GM12878 (cell line): Measurements from ENCODE around the gene IQCC. TPM values are rescaled to one million over a fixed set of nuclear protein-coding genes. Genes with fewer than 3 reads are reported as not detected.

Experiments
- ATAC-seq: fragments of 200-7000 bp; cut with Tn5 transposase; 3 replicates; pipeline ENCODE4 v1.9.1; 2020; ENCODE audit warnings: mild to moderate bottlenecking, moderate library complexity
- BruUV-seq: library from RNA; stranded (reverse); fragments of 400-500 nt; replicated peaks from 2 replicates; lab custom pipeline; 2021; lab: Mats Ljungman, UMichigan
- CTCF ChIA-PET: fragments of 300-600 bp; sonication (Branson Sonifier 250); formaldehyde crosslinking; extraction: SDS; loops from one replicate; lab custom pipeline; 2021; ENCODE audit warnings: inconsistent platforms; lab: Yijun Ruan, JAX
- POLR2A ChIA-PET: fragments of 350-600 bp; formaldehyde crosslinking; extraction: SDS; loops from one replicate; lab custom pipeline; 2021; ENCODE audit warnings: inconsistent platforms; lab: Charles Lee
- RAD21 ChIA-PET: fragments of 300-600 bp; sonication (Branson Sonifier 250); formaldehyde crosslinking; loops from one replicate; lab custom pipeline; 2023; ENCODE audit warnings: antibody characterized with exemption; ENCODE audit not compliant: unreplicated experiment; lab: Charles Lee
- SMC1A ChIA-PET: fragments of 300-600 bp; sonication (Branson Sonifier 250); formaldehyde crosslinking; loops from one replicate; lab custom pipeline; 2023; ENCODE audit not compliant: unreplicated experiment, uncharacterized antibody; lab: Charles Lee
- DNase-seq: peaks from one replicate; pipeline ENCODE4 v3.0.0-alpha.2; 2011; ENCODE audit warnings: low read depth, low spot score
- FAIRE-seq: peaks from 3 replicates; lab custom pipeline; 2011; peaks lifted over from hg19 to GRCh38; lab: Jason Lieb, UNC
- H2AFZ ChIP-seq: 2 replicates; pipeline ENCODE4 v1.6.0; 2011; ENCODE audit warnings: low read depth, low read length, control low read depth; ENCODE audit not compliant: control insufficient read depth
- H3K27ac ChIP-seq: 2 replicates; pipeline ENCODE4 v1.5.1; 2011; ENCODE audit warnings: control low read depth; ENCODE audit not compliant: control insufficient read depth, insufficient read depth
- H3K27me3 ChIP-seq, 2 experiments: replicated peaks in 1 of 2; 2 replicates each; pipeline versions ENCODE4 v1.6.0 to v1.6.1; 2011; ENCODE audit warnings: low read length in 1 of 2; ENCODE audit not compliant: control insufficient read depth in 2 of 2, insufficient read depth in 2 of 2
- H3K36me3 ChIP-seq, 2 experiments: 2 replicates each; pipeline ENCODE4 v1.5.1; 2011; ENCODE audit warnings: low read length in 1 of 2; ENCODE audit not compliant: control insufficient read depth in 2 of 2, insufficient read depth in 2 of 2
- H3K4me1 ChIP-seq: 2 replicates; pipeline ENCODE4 v1.6.1; 2011; ENCODE audit warnings: mild to moderate bottlenecking, low read length, moderate library complexity, mixed read lengths; ENCODE audit not compliant: control insufficient read depth, insufficient read depth
- H3K4me2 ChIP-seq: 2 replicates; pipeline ENCODE4 v1.6.0; 2011; ENCODE audit warnings: control low read depth; ENCODE audit not compliant: control insufficient read depth, insufficient read depth
- H3K4me3 ChIP-seq: fragments of 200-600 bp; sonication (generic); 2 replicates; pipeline ENCODE4 v1.5.1; 2016
- H3K79me2 ChIP-seq: 2 replicates; pipeline ENCODE4 v1.6.0; 2011; ENCODE audit warnings: low read length; ENCODE audit not compliant: control insufficient read depth, insufficient read depth
- H3K9ac ChIP-seq: 2 replicates; pipeline ENCODE4 v1.8.0; 2011; ENCODE audit warnings: low read length, control low read depth, mixed read lengths; ENCODE audit not compliant: control insufficient read depth, insufficient read depth
- H3K9me3 ChIP-seq: replicated peaks from 3 replicates; pipeline ENCODE4 v1.5.1; 2011; ENCODE audit warnings: mild to moderate bottlenecking, low read length; ENCODE audit not compliant: control insufficient read depth, insufficient read depth
- H4K20me1 ChIP-seq: 2 replicates; pipeline ENCODE4 v1.6.0; 2011; ENCODE audit not compliant: control insufficient read depth, insufficient read depth
- CBX5 ChIP-seq: sonication (generic); IDR thresholded peaks from 2 replicates; pipeline ENCODE4 v1.6.1; 2016; ENCODE audit warnings: low read depth, moderate library complexity, mild to moderate bottlenecking, inconsistent platforms
- KLF5 ChIP-seq: fragments of 450-650 bp; IDR thresholded peaks from 2 replicates; pipeline ENCODE4 v1.6.1; 2014; ENCODE audit warnings: mild to moderate bottlenecking; ENCODE audit not compliant: partially characterized antibody
- LARP7 ChIP-seq: fragments of 450-650 bp; IDR thresholded peaks from 2 replicates; pipeline ENCODE4 v1.6.1; 2017; ENCODE audit warnings: mild to moderate bottlenecking
- POLR2A ChIP-seq: IDR thresholded peaks from 2 replicates; pipeline ENCODE4 v1.6.1; 2011; ENCODE audit warnings: low read depth, mild to moderate bottlenecking, low read length
- RAD21 ChIP-seq: IDR thresholded peaks from 2 replicates; pipeline ENCODE4 v1.6.1; 2011; ENCODE audit warnings: mild to moderate bottlenecking, low read depth, low read length, moderate library complexity; ENCODE audit not compliant: insufficient read depth
- RB1 ChIP-seq: fragments of 450-650 bp; formaldehyde crosslinking; IDR thresholded peaks from 2 replicates; pipeline ENCODE4 v1.6.1; 2017; ENCODE audit warnings: mild to moderate bottlenecking, borderline replicate concordance
- ZNF207 ChIP-seq: fragments of 450-650 bp; IDR thresholded peaks from 2 replicates; pipeline ENCODE4 v1.6.1; 2014; ENCODE audit warnings: antibody characterized with exemption, mild to moderate bottlenecking, borderline replicate concordance
- WGBS: methylation state at CpG from one replicate; pipeline ENCODE4 v1.1.6; 2016; ENCODE audit warnings: low lambda C conversion rate; ENCODE audit not compliant: insufficient replicate concordance, insufficient coverage; ENCODE audit errors: missing lambda C conversion rate; 5-methylcytosine and 5-hydroxymethylcytosine counted together
- in situ Hi-C: fragments of 300-500 bp; cut with MboI; formaldehyde crosslinking; loops from 9 replicates; pipeline ENCODE4 v1.14.3; 2018; ENCODE audit warnings: mixed read lengths
- intact Hi-C: fragments of 100-400 bp; cut with micrococcal nuclease; formaldehyde crosslinking; loops from one replicate; pipeline ENCODE4 v1.14.2; 2022; ENCODE audit not compliant: unreplicated experiment
- polyA plus RNA-seq, 11 experiments: library from polyadenylated mRNA; depleted of rRNA in 4 of 11; unstranded in 6 of 11; stranded (reverse) in 5 of 11; fragments of >200 nt; fragmentation: Nextera tagmentation in 4 of 11; fragmentation: Illumina TruSeq in 1 of 11; extraction: Ambion mirVana in 4 of 11; extraction: Trizol in 1 of 11; gene quantifications; 1 replicate in 1 of 11; 2 replicates in 10 of 11; pipeline versions ENCODE4 v1.2.1 to v1.2.3, GENCODE V29; 2011 to 2016; ENCODE audit warnings: inconsistent platforms in 2 of 11, missing spikeins in 2 of 11, low read depth in 1 of 11
- total RNA-seq, 4 experiments: library from RNA; depleted of rRNA in 3 of 4; stranded (reverse); fragments of >200 nt in 3 of 4; fragmentation: Illumina TruSeq in 1 of 4; extraction: Trizol in 1 of 4; gene quantifications; 2 replicates each; pipeline versions ENCODE4 v1.2.1 to v1.2.3, GENCODE V29; 2013 to 2021

Gene IQCC
- total and polyA plus RNA-seq, 10 of the 15 experiments (the other 5 are each of a cell fraction or from before 2014, with no cell fraction given), result 2.1 to 6.8 (median 4.9) TPM

DNA sequence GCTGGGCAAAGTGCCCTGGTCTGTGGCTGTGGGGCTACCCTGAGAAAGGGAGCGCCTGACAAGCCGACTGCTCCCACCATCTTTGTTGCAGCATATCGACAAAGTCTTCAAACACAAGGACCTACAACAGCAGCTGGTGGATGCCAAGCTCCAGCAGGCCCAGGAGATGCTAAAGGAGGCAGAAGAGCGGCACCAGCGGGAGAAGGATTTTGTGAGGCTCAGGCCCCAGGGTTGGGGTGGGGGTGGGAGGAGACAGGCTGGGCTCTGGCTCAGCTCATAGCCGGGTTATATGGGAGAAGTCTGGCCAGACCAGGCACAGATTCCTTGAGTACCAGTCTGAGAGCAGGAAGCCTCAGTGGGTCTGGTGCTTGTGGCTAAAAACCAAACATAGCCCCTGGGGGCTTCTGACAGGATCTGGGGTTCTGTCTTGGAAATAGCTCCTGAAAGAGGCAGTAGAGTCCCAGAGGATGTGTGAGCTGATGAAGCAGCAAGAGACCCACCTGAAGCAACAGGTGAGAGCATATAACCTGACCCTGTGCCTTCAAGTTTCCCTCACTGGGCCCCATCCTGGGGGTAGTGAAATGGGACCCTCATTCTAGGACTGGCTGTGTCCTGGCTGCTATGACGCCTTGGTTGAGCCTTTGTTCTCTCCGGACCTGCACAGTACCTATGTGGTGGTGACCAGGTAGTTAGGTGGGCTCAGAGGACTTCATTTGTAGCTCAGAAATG lies 13.1 kb upstream of the IQCC start:
- TF ChIP-seq RAD21 (no peak), LARP7 (no peak), ZNF207 (no peak), KLF5 (no peak), RB1 (no peak)
- FAIRE-seq (no peak), ATAC-seq (no peak), DNase-seq (no peak)
- 92% methylated on average over 8 of the region's 8 CpGs for WGBS
- Histone ChIP-seq H3K4me2 (no peak overlapping the region), H3K9ac (no peak overlapping the region), H3K27me3 (no peaks in the 10 kb centered on the region), H4K20me1 (no peaks in the 10 kb centered on the region), H2AFZ (no peak overlapping the region), H3K4me3 (no peak overlapping the region), H3K79me2 (peaks cover under 1% of the 10 kb centered on the region), H3K36me3 (peaks cover 54 to 71% of the 10 kb centered on the region in 2 experiments), H3K9me3 (no peaks in the 10 kb centered on the region), H3K27ac (no peak overlapping the region), H3K4me1 (0 out of 2 replicates have a peak, but pooled peaks cover 6% of the 10 kb centered on the region)
- ChIA-PET CTCF (interaction anchor here (1.0 kb wide), 1 partner anchor 8 kb away, joined by 3 read pairs; the partner anchor contains the start of gene CCDC28B), POLR2A (interaction anchor here (0.6 to 1.0 kb wide), 4 partner anchors 7 to 102 kb away, joined by 3 read pairs; no protein-coding TSS in a partner anchor), RAD21 (interaction anchor here (0.6 kb wide), 1 partner anchor 26 kb away, joined by 4 read pairs; no protein-coding TSS in a partner anchor), SMC1A (interaction anchor here (1.1 to 1.6 kb wide), 2 partner anchors 13 to 49 kb away, joined by 3 to 4 read pairs; partner anchors contain the start of gene IQCC)
- intact Hi-C loops, result no loop called here
- in situ Hi-C loops, result no loop called here
- no TSS peak for BruUV-seq

GRCh38 chr1:32194984-32195383 lies 10.5 kb upstream of the IQCC start:
- ChIA-PET SMC1A (no interaction called here), CTCF (no interaction called here), POLR2A (no interaction called here), RAD21 (no interaction called here)
- Histone ChIP-seq H3K4me3 (no peak overlapping the region), H4K20me1 (no peaks in the 10 kb centered on the region), H3K9ac (no peak overlapping the region), H3K9me3 (no peaks in the 10 kb centered on the region), H2AFZ (no peak overlapping the region), H3K79me2 (no peaks in the 10 kb centered on the region; the same call in none of the 2 replicates), H3K4me1 (peaks cover 8% of the 10 kb centered on the region), H3K27me3 (no peaks in the 10 kb centered on the region), H3K36me3 (peaks cover 49 to 56% of the 10 kb centered on the region in 2 experiments), H3K4me2 (no peak overlapping the region), H3K27ac (no peak overlapping the region)
- ATAC-seq (no peak), FAIRE-seq (no peak), DNase-seq (no peak)
- 97% methylated on average over 6 of the region's 6 CpGs for WGBS
- in situ Hi-C loops, result no loop called here
- no TSS peak for BruUV-seq
- TF ChIP-seq CBX5 (no peak), POLR2A (0 out of 2 replicates have a peak, but pooled peaks have one; percentile 29)
- intact Hi-C loops, result no loop called here
